ENCODE measurements around the gene RHOBTB3. TPM values are rescaled to one million over a fixed set of nuclear protein-coding genes. Genes with fewer than 3 reads are reported as not detected.

The RHOBTB3 gene
- total RNA-seq, 1 experiment from 2014 or later = 85.6 TPM

DNA sequence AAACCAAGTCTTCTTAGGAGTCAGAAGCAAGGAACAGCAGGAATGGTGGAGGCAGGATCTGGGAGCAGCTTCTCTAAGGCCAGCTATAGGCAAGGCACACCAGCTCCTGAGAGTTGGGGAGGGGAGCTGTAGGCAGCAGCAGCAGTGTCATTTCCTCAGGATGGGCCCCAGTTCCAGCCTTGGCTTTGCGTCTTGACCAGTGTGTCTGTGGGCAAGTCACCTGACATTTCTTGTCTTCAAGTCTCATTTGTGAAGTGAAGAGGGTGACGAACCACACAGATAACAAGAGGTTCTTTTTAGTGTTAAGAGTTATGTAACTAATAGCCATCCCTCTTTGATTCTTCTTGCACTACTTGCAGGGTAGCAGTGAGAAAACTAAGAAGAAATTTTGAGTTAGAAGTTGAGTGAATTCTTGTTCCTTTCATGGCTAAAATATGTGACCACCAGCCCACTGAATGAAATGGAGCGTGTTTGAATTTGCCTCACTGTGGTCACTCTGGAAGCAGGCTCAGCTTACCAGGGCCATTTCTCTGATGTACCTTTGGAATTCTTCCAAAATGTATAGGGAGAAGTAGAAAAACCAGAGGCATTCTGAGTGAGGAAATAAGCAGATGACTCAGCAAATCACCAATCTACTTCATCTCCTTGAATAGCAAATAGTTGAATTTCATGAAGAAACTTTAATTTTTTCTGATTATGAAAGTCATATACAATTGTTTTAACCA lies 42.4 kb downstream of the RHOBTB3 start:
- Mint-ChIP-seq H3K9me3 (ENCODE audit: unreplicated experiment) (no peaks in the 10 kb centered on the region), H3K36me3 (ENCODE audit: insufficient read depth, unreplicated experiment) (peaks cover 24% of the 10 kb centered on the region), H3K27me3 (ENCODE audit: insufficient read depth, unreplicated experiment) (no peaks in the 10 kb centered on the region), H3K27ac (ENCODE audit: unreplicated experiment) (no peak overlapping the region), H3K4me3 (ENCODE audit: unreplicated experiment) (no peak overlapping the region), H3K4me1 (ENCODE audit: low read depth, unreplicated experiment) (no peaks in the 10 kb centered on the region)
- no TSS peak for BruUV-seq (replicated peaks)
- POLR2A ChIA-PET = no interaction called here
- CTCF ChIA-PET = interaction anchor here (1.0 kb wide), 1 partner anchor 50 kb away, joined by 3 read pairs; the partner anchor contains the start of gene GLRX
- intact Hi-C loops (cut with micrococcal nuclease; ENCODE audit: unreplicated experiment) = no loop called here
- DNase-seq = no peak
- TF ChIP-seq, protein P1, sequence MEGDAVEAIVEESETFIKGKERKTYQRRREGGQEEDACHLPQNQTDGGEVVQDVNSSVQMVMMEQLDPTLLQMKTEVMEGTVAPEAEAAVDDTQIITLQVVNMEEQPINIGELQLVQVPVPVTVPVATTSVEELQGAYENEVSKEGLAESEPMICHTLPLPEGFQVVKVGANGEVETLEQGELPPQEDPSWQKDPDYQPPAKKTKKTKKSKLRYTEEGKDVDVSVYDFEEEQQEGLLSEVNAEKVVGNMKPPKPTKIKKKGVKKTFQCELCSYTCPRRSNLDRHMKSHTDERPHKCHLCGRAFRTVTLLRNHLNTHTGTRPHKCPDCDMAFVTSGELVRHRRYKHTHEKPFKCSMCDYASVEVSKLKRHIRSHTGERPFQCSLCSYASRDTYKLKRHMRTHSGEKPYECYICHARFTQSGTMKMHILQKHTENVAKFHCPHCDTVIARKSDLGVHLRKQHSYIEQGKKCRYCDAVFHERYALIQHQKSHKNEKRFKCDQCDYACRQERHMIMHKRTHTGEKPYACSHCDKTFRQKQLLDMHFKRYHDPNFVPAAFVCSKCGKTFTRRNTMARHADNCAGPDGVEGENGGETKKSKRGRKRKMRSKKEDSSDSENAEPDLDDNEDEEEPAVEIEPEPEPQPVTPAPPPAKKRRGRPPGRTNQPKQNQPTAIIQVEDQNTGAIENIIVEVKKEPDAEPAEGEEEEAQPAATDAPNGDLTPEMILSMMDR (IDR thresholded peaks at IDR 0.05; ENCODE audit: insufficient read depth in 1 of 2, low read depth in 1 of 2, low read length in 1 of 2, severe bottlenecking in 1 of 2, unreplicated experiment in 1 of 2) = no peak
- Histone ChIP-seq H3K27me3 (replicated peaks; ENCODE audit: control insufficient read depth, insufficient read depth, low read length) (no peaks in the 10 kb centered on the region), H3K9me3 (no peaks in the 10 kb centered on the region), H3K4me3 (ENCODE audit: low read depth, low read length) (no peak overlapping the region), H3K4me1 (no peaks in the 10 kb centered on the region), H3K36me3 (ENCODE audit: control insufficient read depth, insufficient read depth, low read length) (no peaks in the 10 kb centered on the region)

DNA sequence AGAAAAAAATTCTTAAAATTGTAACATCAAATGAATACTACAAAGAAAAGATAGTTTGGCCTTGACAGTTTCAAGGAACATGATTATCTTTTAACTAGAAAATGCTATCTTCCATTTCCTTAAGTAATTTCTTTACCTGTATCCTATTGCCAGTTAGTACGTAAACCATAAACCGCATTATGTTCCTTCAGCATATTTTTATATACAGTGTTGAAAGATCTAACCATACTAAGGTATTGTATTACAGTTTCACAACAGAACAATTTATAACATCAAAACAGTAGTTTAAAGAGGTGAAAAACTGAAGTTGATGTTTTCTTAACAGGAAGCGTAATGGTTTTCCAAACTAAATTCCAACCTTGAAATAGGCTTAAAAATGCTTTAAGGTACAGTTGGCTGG lies 46.3 kb downstream of the RHOBTB3 start:
- H3K27ac Mint-ChIP-seq (ENCODE audit: unreplicated experiment) = no peak overlapping the region
- H3K4me1 Mint-ChIP-seq (ENCODE audit: low read depth, unreplicated experiment) = no peaks in the 10 kb centered on the region
- H3K4me1 ChIP-seq = no peaks in the 10 kb centered on the region
- H3K4me3 Mint-ChIP-seq (ENCODE audit: unreplicated experiment) = no peak overlapping the region
- no peak for DNase-seq
- no peaks in the 10 kb centered on the region for H3K36me3 ChIP-seq (ENCODE audit: control insufficient read depth, insufficient read depth, low read length)
- TF ChIP-seq, protein P1 (IDR thresholded peaks at IDR 0.05; ENCODE audit: insufficient read depth in 1 of 2, low read depth in 1 of 2, low read length in 1 of 2, severe bottlenecking in 1 of 2, unreplicated experiment in 1 of 2) = no peak
- H3K36me3 Mint-ChIP-seq (ENCODE audit: insufficient read depth, unreplicated experiment) = peaks cover 19% of the 10 kb centered on the region
- intact Hi-C loops (cut with micrococcal nuclease; ENCODE audit: unreplicated experiment) = no loop called here
- H3K9me3 ChIP-seq = no peaks in the 10 kb centered on the region
- H3K27me3 Mint-ChIP-seq (ENCODE audit: insufficient read depth, unreplicated experiment) = no peaks in the 10 kb centered on the region
- H3K27me3 ChIP-seq (replicated peaks; ENCODE audit: control insufficient read depth, insufficient read depth, low read length) = no peaks in the 10 kb centered on the region
- BruUV-seq (replicated peaks) = no TSS peak
- POLR2A ChIA-PET = no interaction called here
- CTCF ChIA-PET = no interaction called here
- H3K9me3 Mint-ChIP-seq (ENCODE audit: unreplicated experiment) = no peaks in the 10 kb centered on the region
- H3K4me3 ChIP-seq (ENCODE audit: low read depth, low read length) = no peak overlapping the region

DNA sequence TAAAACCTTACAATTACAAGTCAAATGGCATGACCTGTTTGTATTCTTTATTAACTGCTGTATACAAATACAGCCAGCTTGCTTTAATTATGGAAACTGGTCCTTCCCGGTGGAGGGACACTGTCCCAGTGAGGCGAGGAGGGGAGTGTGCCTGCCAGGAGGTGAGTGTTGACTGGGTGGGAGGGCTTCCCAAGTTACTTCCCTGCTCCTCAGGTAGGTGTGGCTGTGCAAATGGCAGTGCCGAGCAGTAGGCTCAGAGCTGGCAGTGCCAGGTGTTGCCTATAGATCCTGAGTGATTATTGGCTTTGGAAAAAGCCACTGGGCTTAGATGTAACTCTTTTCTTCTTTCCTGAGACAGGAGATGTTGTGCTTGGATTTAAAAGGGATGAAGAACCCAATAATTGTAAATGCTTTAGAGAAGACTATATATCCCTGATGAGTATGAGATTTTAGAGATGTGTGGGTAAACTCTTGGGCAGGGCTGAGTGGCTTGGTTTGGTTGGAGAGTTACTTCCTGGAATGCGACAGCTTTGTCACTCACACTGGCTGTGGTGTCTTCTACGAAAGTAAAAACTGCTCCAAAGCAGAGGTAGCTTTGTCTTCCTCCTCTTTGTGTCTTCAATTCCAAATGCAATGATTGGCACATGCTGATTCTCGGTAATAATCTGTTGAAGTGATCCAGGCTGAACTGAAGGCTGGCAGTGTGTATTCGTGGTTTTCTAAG lies 47.7 kb downstream of the RHOBTB3 start:
- H3K9me3 Mint-ChIP-seq (ENCODE audit: unreplicated experiment) = no peaks in the 10 kb centered on the region
- peak overlapping the region; percentile 15 for H3K27ac Mint-ChIP-seq (ENCODE audit: unreplicated experiment)

More for the DNA sequence above, 47.7 kb downstream of the RHOBTB3 start:
- BruUV-seq (replicated peaks) = no TSS peak
- H3K27me3 ChIP-seq (replicated peaks; ENCODE audit: control insufficient read depth, insufficient read depth, low read length) = no peaks in the 10 kb centered on the region
- ChIA-PET CTCF (interaction anchor here (1.0 kb wide), 1 partner anchor 132 kb away, joined by 3 read pairs; the partner anchor contains the start of gene RFESD), POLR2A (no interaction called here)
- Mint-ChIP-seq H3K36me3 (ENCODE audit: insufficient read depth, unreplicated experiment) (peaks cover 19% of the 10 kb centered on the region), H3K4me1 (ENCODE audit: low read depth, unreplicated experiment) (no peaks in the 10 kb centered on the region), H3K4me3 (ENCODE audit: unreplicated experiment) (no peak overlapping the region), H3K27me3 (ENCODE audit: insufficient read depth, unreplicated experiment) (no peaks in the 10 kb centered on the region)
- no peaks in the 10 kb centered on the region for H3K9me3 ChIP-seq
- TF ChIP-seq, protein P1 (IDR thresholded peaks at IDR 0.05; ENCODE audit: insufficient read depth in 1 of 2, low read depth in 1 of 2, low read length in 1 of 2, severe bottlenecking in 1 of 2, unreplicated experiment in 1 of 2) = no peak
- no peaks in the 10 kb centered on the region; the same call in 1 of the 2 replicates for H3K36me3 ChIP-seq (ENCODE audit: control insufficient read depth, insufficient read depth, low read length)
- intact Hi-C loops (cut with micrococcal nuclease; ENCODE audit: unreplicated experiment) = no loop called here
- DNase-seq = no peak
- H3K4me1 ChIP-seq = no peaks in the 10 kb centered on the region
- H3K4me3 ChIP-seq (ENCODE audit: low read depth, low read length) = no peak overlapping the region
